DOHH2 (cell line): ENCODE data around the gene CES4A.

Experiments
- H3F3A ChIP-seq: fragments of 200-600 bp; sonication (generic), shearing (Covaris generic); 2 replicates; pipeline ENCODE4 v1.6.0; 2016; ENCODE audit warnings: antibody characterized with exemption, mild to moderate bottlenecking; ENCODE audit not compliant: control insufficient read depth, insufficient read depth
- H3K27ac ChIP-seq: fragments of 200-600 bp; sonication (generic); 2 replicates; pipeline ENCODE4 v1.5.1; 2014; ENCODE audit warnings: low read depth, mild to moderate bottlenecking, low read length, moderate library complexity
- H3K27me3 ChIP-seq: fragments of 200-600 bp; sonication (generic); 2 replicates; pipeline ENCODE4 v1.6.1; 2014; ENCODE audit warnings: mild to moderate bottlenecking, low read length, mixed read lengths; ENCODE audit not compliant: control insufficient read depth
- H3K36me3 ChIP-seq: fragments of 200-600 bp; sonication (generic); 2 replicates; pipeline ENCODE4 v1.6.1; 2014; ENCODE audit warnings: mild to moderate bottlenecking, low read length, moderate library complexity, mixed read lengths; ENCODE audit not compliant: control insufficient read depth
- H3K4me1 ChIP-seq: fragments of 200-600 bp; sonication (generic); 2 replicates; pipeline ENCODE4 v1.6.1; 2014; ENCODE audit warnings: mild to moderate bottlenecking, low read length, mixed read lengths; ENCODE audit not compliant: control insufficient read depth
- H3K4me2 ChIP-seq: fragments of 200-600 bp; sonication (generic); 2 replicates; pipeline ENCODE4 v1.6.0; 2014; ENCODE audit warnings: mild to moderate bottlenecking, low read length, moderate library complexity
- H3K4me3 ChIP-seq: fragments of 200-600 bp; sonication (generic); 2 replicates; pipeline ENCODE4 v1.5.1; 2014; ENCODE audit warnings: mild to moderate bottlenecking, low read length, mixed read lengths
- H3K79me2 ChIP-seq: fragments of 200-600 bp; sonication (generic); 2 replicates; pipeline ENCODE4 v1.6.1; 2014; ENCODE audit warnings: mild to moderate bottlenecking, low read length, mixed read lengths; ENCODE audit not compliant: control insufficient read depth
- H3K9me2 ChIP-seq: fragments of 200-600 bp; sonication (generic); replicated peaks from 2 replicates; pipeline ENCODE4 v1.6.1; 2014; ENCODE audit warnings: mild to moderate bottlenecking, low read length, mixed read lengths; ENCODE audit not compliant: control insufficient read depth
- H3K9me3 ChIP-seq: fragments of 200-600 bp; sonication (generic); 2 replicates; pipeline ENCODE4 v1.6.1; 2014; ENCODE audit warnings: antibody characterized with exemption, low read length, mixed read lengths; ENCODE audit not compliant: control insufficient read depth, insufficient read depth
- H4K20me1 ChIP-seq: fragments of 200-600 bp; sonication (generic); 2 replicates; pipeline ENCODE4 v1.6.0; 2014; ENCODE audit warnings: low read depth, mild to moderate bottlenecking, antibody characterized with exemption, low read length, moderate library complexity; ENCODE audit not compliant: control insufficient read depth, insufficient read depth
- CTCF ChIP-seq: fragments of 200-600 bp; sonication (generic); IDR thresholded peaks from one replicate; pipeline ENCODE4 v1.5.1; 2014; ENCODE audit warnings: antibody characterized with exemption, mild to moderate bottlenecking, low read depth, low read length; ENCODE audit not compliant: poor library complexity, severe bottlenecking
- EZH2phosphoT487 ChIP-seq: fragments of 200-600 bp; sonication (generic); IDR thresholded peaks from 2 replicates; pipeline ENCODE4 v1.6.1; 2017; ENCODE audit warnings: borderline replicate concordance, mild to moderate bottlenecking, antibody characterized with exemption, low read length, moderate library complexity, mixed read lengths

The CES4A gene

GRCh38 chr16:66961065-66961744, 27.2 kb upstream of the CES4A start, which contains the start of gene CES3:
TSS of gene CES3 (plus strand) at chr16:66961266. CDS start at chr16:66961308, 42 bp downstream.
- H3K4me3 ChIP-seq = peak within 1 kb of the TSS; percentile 72
- no peak within 1 kb of the TSS for H3K27ac ChIP-seq
- no peaks in the 10 kb centered on the region for H3K9me3 ChIP-seq
- no peaks in the 10 kb centered on the region for H4K20me1 ChIP-seq
- peaks cover 4% of the 10 kb centered on the region; the same call in 1 of the 2 replicates for H3K27me3 ChIP-seq
- no peaks in the 10 kb centered on the region for H3K36me3 ChIP-seq
- peak; percentile 98 for TF ChIP-seq CTCF
- no peak for TF ChIP-seq EZH2phosphoT487
- H3F3A ChIP-seq = no peaks in the 10 kb centered on the region
- no peaks in the 10 kb centered on the region for H3K79me2 ChIP-seq
- H3K4me1 ChIP-seq = peaks cover 13% of the 10 kb centered on the region
- no peaks in the 10 kb centered on the region for H3K9me2 ChIP-seq
- peak within 1 kb of the TSS; percentile 72 for H3K4me2 ChIP-seq

- H3K9me2 ChIP-seq = no peaks in the 10 kb centered on the region
- no peaks in the 10 kb centered on the region for H3K79me2 ChIP-seq
- H3K36me3 ChIP-seq = no peaks in the 10 kb centered on the region
- no peaks in the 10 kb centered on the region for H3K9me3 ChIP-seq
- H3K4me2 ChIP-seq = peak overlapping the region; percentile 72
- H3K27ac ChIP-seq = no peak overlapping the region
- no peaks in the 10 kb centered on the region for H3F3A ChIP-seq
- TF ChIP-seq CTCF (no peak), EZH2phosphoT487 (no peak)
- H3K4me1 ChIP-seq = peaks cover 13% of the 10 kb centered on the region
- peaks cover 4% of the 10 kb centered on the region; the same call in 1 of the 2 replicates for H3K27me3 ChIP-seq
- no peaks in the 10 kb centered on the region for H4K20me1 ChIP-seq
- H3K4me3 ChIP-seq = peak overlapping the region; percentile 72
Observed at GRCh38 chr16:66961914-66962313, 26.5 kb upstream of the CES4A start.

GRCh38 chr16:66964049-66964448, 24.3 kb upstream of the CES4A start:
- H3K79me2 ChIP-seq = no peaks in the 10 kb centered on the region
- no peak overlapping the region for H3K4me2 ChIP-seq
- peaks cover 13% of the 10 kb centered on the region for H3K4me1 ChIP-seq
- H3K36me3 ChIP-seq = no peaks in the 10 kb centered on the region
- H3K4me3 ChIP-seq = no peak overlapping the region
- H3K27ac ChIP-seq = no peak overlapping the region
- no peaks in the 10 kb centered on the region for H4K20me1 ChIP-seq
- H3K9me3 ChIP-seq = no peaks in the 10 kb centered on the region
- H3K9me2 ChIP-seq = no peaks in the 10 kb centered on the region
- no peaks in the 10 kb centered on the region for H3F3A ChIP-seq
- no peaks in the 10 kb centered on the region for H3K27me3 ChIP-seq
- TF ChIP-seq EZH2phosphoT487 = no peak
- no peak for TF ChIP-seq CTCF
